K562 (cell line): ENCODE measurements around the gene CCT4. TPM values are rescaled to one million over a fixed set of nuclear protein-coding genes. Genes with fewer than 3 reads are reported as not detected.

ENCODE experiments used
- ATAC-seq: fragments of 200-7000 bp; cut with Tn5 transposase; 3 replicates; pipeline ENCODE4 v1.9.1; 2020; ENCODE audit warnings: moderate library complexity
- BruUV-seq: library from RNA; stranded (reverse); fragments of 400-500 nt; replicated peaks from 2 replicates; lab custom pipeline; 2021; lab: Mats Ljungman, UMichigan
- CTCF ChIA-PET: fragments of 300-600 bp; formaldehyde crosslinking; extraction: SDS; loops from one replicate; lab custom pipeline; 2021; ENCODE audit warnings: low intra/inter-chr PET ratio; lab: Yijun Ruan, JAX
- POLR2A ChIA-PET: fragments of 300-600, 350-650 bp; sonication (Branson Sonifier 250); formaldehyde crosslinking; extraction: SDS; loops from one replicate; lab custom pipeline; 2021; ENCODE audit warnings: antibody characterized with exemption, inconsistent platforms; lab: Yijun Ruan, JAX
- DNase-seq, 4 experiments: peaks; one replicate each; pipeline versions ENCODE4 v3.0.0 to v3.0.0-alpha.2; 2011 to 2018; ENCODE audit warnings: low spot score in 3 of 4, mixed read lengths in 3 of 4; ENCODE audit errors: extremely low read depth in 1 of 4
- FAIRE-seq: peaks from 2 replicates; lab custom pipeline; 2011; peaks lifted over from hg19 to GRCh38; lab: Jason Lieb, UNC
- H2AFZ ChIP-seq: 2 replicates; pipeline ENCODE4 v1.6.0; 2011; ENCODE audit warnings: low read depth, low read length, control low read depth, inconsistent platforms
- H3K27ac ChIP-seq: fragments of 200-600 bp; 3 replicates; pipeline ENCODE4 v1.8.0; 2011; ENCODE audit warnings: low read depth, mild to moderate bottlenecking, control low read depth, inconsistent platforms, low read length, moderate library complexity, mixed read lengths; ENCODE audit errors: extremely low read depth
- H3K27me3 ChIP-seq, 2 experiments: fragments of 300-600 bp in 1 of 2; 2 replicates in 1 of 2; 3 replicates in 1 of 2; pipeline versions ENCODE4 v1.6.0 to v1.8.0; 2011; ENCODE audit warnings: inconsistent platforms in 2 of 2, low read length in 2 of 2, mild to moderate bottlenecking in 1 of 2, mixed read lengths in 1 of 2, moderate library complexity in 1 of 2; ENCODE audit not compliant: control insufficient read depth in 2 of 2, insufficient read depth in 2 of 2
- H3K36me3 ChIP-seq: fragments of 300-600 bp; 3 replicates; pipeline ENCODE4 v1.8.0; 2011; ENCODE audit warnings: mild to moderate bottlenecking, low read length, inconsistent platforms; ENCODE audit not compliant: control insufficient read depth, insufficient read depth
- H3K4me1 ChIP-seq, 2 experiments: fragments of 200-600 bp in 1 of 2; replicated peaks in 1 of 2; 2 replicates in 1 of 2; 3 replicates in 1 of 2; pipeline versions ENCODE4 v1.5.1 to v1.8.0; 2011; ENCODE audit warnings: inconsistent platforms in 2 of 2, low read length in 2 of 2, mild to moderate bottlenecking in 1 of 2, mixed read lengths in 1 of 2, moderate library complexity in 1 of 2; ENCODE audit not compliant: control insufficient read depth in 2 of 2, insufficient read depth in 2 of 2
- H3K4me2 ChIP-seq: 2 replicates; pipeline ENCODE4 v1.6.1; 2011; ENCODE audit warnings: low read length, control low read depth, inconsistent platforms, mixed read lengths; ENCODE audit not compliant: insufficient read depth
- H3K4me3 ChIP-seq: fragments of 200-600 bp; sonication (generic), shearing (Covaris generic); 2 replicates; pipeline ENCODE4 v1.5.1; 2016; ENCODE audit warnings: control low read depth, inconsistent platforms
- H3K79me2 ChIP-seq: fragments of 200-600 bp; 3 replicates; pipeline ENCODE4 v1.8.0; 2011; ENCODE audit warnings: low read length, inconsistent platforms; ENCODE audit not compliant: control insufficient read depth, insufficient read depth
- H3K9ac ChIP-seq, 2 experiments: 2 replicates each; pipeline versions ENCODE4 v1.6.0 to v1.6.1; 2011; ENCODE audit warnings: low read depth in 2 of 2, low read length in 2 of 2, control low read depth in 1 of 2, inconsistent platforms in 1 of 2, mild to moderate bottlenecking in 1 of 2, mixed read lengths in 1 of 2; ENCODE audit not compliant: insufficient read depth in 1 of 2
- H3K9me1 ChIP-seq: one replicate; pipeline ENCODE4 v1.6.0; 2011; ENCODE audit warnings: inconsistent platforms, mild to moderate bottlenecking, low read length, moderate library complexity; ENCODE audit not compliant: control insufficient read depth, insufficient read depth
- H3K9me3 ChIP-seq: replicated peaks from 2 replicates; pipeline ENCODE4 v1.5.1; 2011; ENCODE audit warnings: low read depth, low read length, inconsistent platforms; ENCODE audit not compliant: control insufficient read depth, insufficient read depth
- H4K20me1 ChIP-seq: replicated peaks from 2 replicates; pipeline ENCODE4 v1.6.1; 2011; ENCODE audit warnings: low read length, inconsistent platforms, mixed read lengths; ENCODE audit not compliant: control insufficient read depth, insufficient read depth
- BRD4 ChIP-seq: fragments of 200-600 bp; sonication (generic); IDR thresholded peaks from 2 replicates; pipeline ENCODE4 v1.6.1; 2017; ENCODE audit warnings: inconsistent platforms
- BRF1 ChIP-seq: IDR thresholded peaks from 3 replicates; pipeline ENCODE4 v1.6.1; 2011; ENCODE audit warnings: borderline replicate concordance, mild to moderate bottlenecking; ENCODE audit not compliant: insufficient read length; ENCODE audit errors: extremely low read depth
- ELF4 ChIP-seq: fragments of 450-650 bp; formaldehyde crosslinking; IDR thresholded peaks from 2 replicates; pipeline ENCODE4 v1.4.0; 2022; ENCODE audit warnings: missing genetic modification characterization
- GTF2A2 ChIP-seq: IDR thresholded peaks from 2 replicates; pipeline ENCODE4 v1.6.1; 2016; ENCODE audit warnings: mild to moderate bottlenecking, missing genetic modification characterization, missing compliant biosample characterization
- HNRNPK ChIP-seq: fragments of 200-400 bp; formaldehyde crosslinking; IDR thresholded peaks from one replicate; pipeline ENCODE4 v1.6.1; 2018; ENCODE audit warnings: mild to moderate bottlenecking, low read depth, low read length; ENCODE audit not compliant: poor library complexity, severe bottlenecking
- NFYB ChIP-seq: IDR thresholded peaks from 2 replicates; pipeline ENCODE4 v1.6.1; 2011; ENCODE audit warnings: mild to moderate bottlenecking, moderate library complexity; ENCODE audit not compliant: insufficient read length; ENCODE audit errors: extremely low read depth
- STAT5B ChIP-seq: fragments of 250-450 bp; sonication (Bioruptor Pico); IDR thresholded peaks from 2 replicates; pipeline ENCODE4 v1.8.0; 2021; ENCODE audit warnings: mild to moderate bottlenecking, inconsistent platforms
- TCF15 ChIP-seq: fragments of 250-450 bp; sonication (Bioruptor Pico); IDR thresholded peaks from 2 replicates; pipeline ENCODE4 v1.8.0; 2022; ENCODE audit warnings: moderate library complexity, mild to moderate bottlenecking, inconsistent platforms
- YY1 ChIP-seq, 3 experiments: IDR thresholded peaks; 2 replicates each; pipeline ENCODE4 v1.6.1; 2011; ENCODE audit warnings: low read length in 2 of 3, mild to moderate bottlenecking in 2 of 3, moderate library complexity in 2 of 3, borderline replicate concordance in 1 of 3, control low read depth in 1 of 3, low read depth in 1 of 3; ENCODE audit not compliant: insufficient read depth in 3 of 3, insufficient replicate concordance in 2 of 3, control insufficient read depth in 1 of 3, insufficient read length in 1 of 3; ENCODE audit errors: extremely low read depth in 1 of 3
- WGBS: fragments of 100-300 bp; shearing (Covaris generic); methylation state at CpG from one replicate; pipeline ENCODE4 v1.1.6; 2016; ENCODE audit warnings: low coverage, mixed read lengths; ENCODE audit not compliant: insufficient coverage; ENCODE audit errors: missing lambda C conversion rate; 5-methylcytosine and 5-hydroxymethylcytosine counted together
- in situ Hi-C: fragments of 300-500 bp; cut with MboI; formaldehyde crosslinking; loops from 4 replicates; pipeline ENCODE4 v1.15.0; 2018; ENCODE audit warnings: inconsistent platforms, mixed read lengths
- intact Hi-C: fragments of 100-400 bp; cut with micrococcal nuclease; formaldehyde crosslinking; loops from 2 replicates; pipeline ENCODE4 v1.14.2; 2022
- polyA plus RNA-seq, 8 experiments: library from polyadenylated mRNA; depleted of rRNA in 4 of 8; stranded (reverse) in 5 of 8; unstranded in 3 of 8; fragments of >200 nt; fragmentation: Nextera tagmentation in 2 of 8; fragmentation: Illumina TruSeq in 1 of 8; extraction: Ambion mirVana in 2 of 8; extraction: Trizol in 1 of 8; gene quantifications; 2 replicates each; pipeline versions ENCODE4 v1.2.1 to v1.2.3, GENCODE V29; 2011 to 2014; ENCODE audit warnings: inconsistent platforms in 1 of 8, missing spikeins in 1 of 8
- total RNA-seq, 7 experiments: library from RNA; depleted of rRNA in 6 of 7; stranded (reverse); fragments of >200 nt in 6 of 7; fragmentation: Illumina TruSeq in 2 of 7; extraction: Trizol in 2 of 7; gene quantifications; 2 replicates each; pipeline versions ENCODE4 v1.2.1 to v1.2.3, GENCODE V29; 2011 to 2021; ENCODE audit warnings: low replicate concordance in 1 of 7

Gene CCT4
- total and polyA plus RNA-seq, 9 of the 15 experiments (the other 6 are each of a cell fraction or from before 2014, with no cell fraction given): 101 to 368 (median 303) TPM

- no TSS peak for BruUV-seq
- intact Hi-C loops: no loop called here
- H3K79me2 ChIP-seq: no peaks in the 10 kb centered on the region
- H3K4me2 ChIP-seq: no peak overlapping the region
- ChIA-PET POLR2A (interaction anchor here (0.7 kb wide), 1 partner anchor 44 kb away, joined by 3 read pairs; no protein-coding TSS in a partner anchor), CTCF (no interaction called here)
- no peak overlapping the region for H3K27ac ChIP-seq
- FAIRE-seq: no peak
- no peak for DNase-seq
- H3K9me3 ChIP-seq: no peaks in the 10 kb centered on the region
- 78% methylated on average over 9 of the region's 9 CpGs for WGBS
- H4K20me1 ChIP-seq: no peaks in the 10 kb centered on the region
- peaks cover 0 to 14% of the 10 kb centered on the region in 2 experiments; a peak in 4 of 5 replicates for H3K4me1 ChIP-seq
- in situ Hi-C loops: no loop called here
- peak overlapping the region; percentile 100 for H2AFZ ChIP-seq
- no peak overlapping the region for H3K4me3 ChIP-seq
- H3K36me3 ChIP-seq: no peaks in the 10 kb centered on the region
- ATAC-seq: no peak
- H3K9me1 ChIP-seq: peaks cover 4% of the 10 kb centered on the region
- peaks cover 0 to 5% of the 10 kb centered on the region in 2 experiments; a peak in 2 of 5 replicates for H3K27me3 ChIP-seq
- H3K9ac ChIP-seq: no peak overlapping the region
- TF ChIP-seq HNRNPK (no peak), STAT5B (CRISPR knock-in tag) (no peak), YY1 (IDR thresholded peaks at IDR 0.05; ENCODE audit: borderline replicate concordance in 1 of 3, control insufficient read depth in 1 of 3, extremely low read depth in 1 of 3, insufficient read depth in 3 of 3, insufficient read length in 1 of 3, insufficient replicate concordance in 2 of 3, low read depth in 1 of 3, low read length in 2 of 3) (no peak), BRF1 (no peak), BRD4 (no peak), TCF15 (CRISPR knock-in tag) (no peak), ELF4 (CRISPR knock-in tag) (no peak), GTF2A2 (no peak), NFYB (no peak)
These were observed 33.2 kb downstream of the CCT4 start for GRCh38 chr2:61855318-61855613.
